ENCODE data around the gene RBSN.

The RBSN gene

GRCh38 chr3:15092686-15093085, 6.3 kb downstream of the RBSN start:
- Histone ChIP-seq H3K36me3 (ENCODE audit: control insufficient read depth in 4 of 4, insufficient read depth in 4 of 4, low read length in 3 of 4) (peaks cover 11 to 57% (median 40%) of the 10 kb centered on the region in 4 experiments), H3K27ac (ENCODE audit: insufficient read depth in 1 of 2, low read depth in 1 of 2, low read length in 2 of 2, poor library complexity in 1 of 2, severe bottlenecking in 2 of 2) (no peak overlapping the region), H3K27me3 (replicated peaks in 2 of 5; ENCODE audit: control insufficient read depth in 4 of 5, insufficient read depth in 5 of 5, low read length in 4 of 5) (no peaks in the 10 kb centered on the region), H3K4me1 (ENCODE audit: control extremely low read depth in 1 of 4, control insufficient read depth in 4 of 4, insufficient read depth in 4 of 4, low read length in 3 of 4) (peaks cover 7 to 16% (median 9%) of the 10 kb centered on the region in 4 experiments), H3K4me3 (ENCODE audit: control insufficient read depth in 1 of 7, extremely low read depth in 1 of 7, insufficient read depth in 4 of 7, low read depth in 2 of 7, low read length in 6 of 7) (no peak overlapping the region), H3K9me3 (ENCODE audit: control extremely low read depth in 1 of 5, control insufficient read depth in 4 of 5, insufficient read depth in 2 of 5, low read depth in 1 of 5, low read length in 4 of 5) (no peaks in the 10 kb centered on the region)
- WGBS (ENCODE audit: insufficient coverage): 94% methylated on average over 1 of the region's 1 CpG
- ChIA-PET POLR2A (no interaction called here), CTCF (interaction anchor here (1.0 kb wide), 1 partner anchor 8 kb away, joined by 3 read pairs; no protein-coding TSS in a partner anchor)
- no peak for DNase-seq

GRCh38 chr3:15091575-15091974, 7.4 kb downstream of the RBSN start:
- Histone ChIP-seq H3K4me1 (ENCODE audit: control extremely low read depth in 1 of 4, control insufficient read depth in 4 of 4, insufficient read depth in 4 of 4, low read length in 3 of 4) (peaks cover 2 to 6% (median 3%) of the 10 kb centered on the region in 4 experiments), H3K4me3 (ENCODE audit: control insufficient read depth in 1 of 7, extremely low read depth in 1 of 7, insufficient read depth in 4 of 7, low read depth in 2 of 7, low read length in 6 of 7) (no peak overlapping the region), H3K9me3 (ENCODE audit: control extremely low read depth in 1 of 5, control insufficient read depth in 4 of 5, insufficient read depth in 2 of 5, low read depth in 1 of 5, low read length in 4 of 5) (no peaks in the 10 kb centered on the region), H3K27ac (ENCODE audit: insufficient read depth in 1 of 2, low read depth in 1 of 2, low read length in 2 of 2, poor library complexity in 1 of 2, severe bottlenecking in 2 of 2) (no peak overlapping the region), H3K27me3 (replicated peaks in 2 of 5; ENCODE audit: control insufficient read depth in 4 of 5, insufficient read depth in 5 of 5, low read length in 4 of 5) (no peaks in the 10 kb centered on the region), H3K36me3 (ENCODE audit: control insufficient read depth in 4 of 4, insufficient read depth in 4 of 4, low read length in 3 of 4) (peaks cover 11 to 65% (median 40%) of the 10 kb centered on the region in 4 experiments)
- CTCF ChIA-PET: no interaction called here
- 94% methylated on average over 5 of the region's 5 CpGs for WGBS (ENCODE audit: insufficient coverage)
- DNase-seq: no peak
- POLR2A ChIA-PET: no interaction called here

GRCh38 chr3:15089201-15089600, 9.7 kb downstream of the RBSN start:
- WGBS (ENCODE audit: insufficient coverage): no CpG with 5 or more reads among the region's 1 CpG
- Histone ChIP-seq H3K4me1 (ENCODE audit: control extremely low read depth in 1 of 4, control insufficient read depth in 4 of 4, insufficient read depth in 4 of 4, low read length in 3 of 4) (no peaks in the 10 kb centered on the region), H3K27me3 (replicated peaks in 2 of 5; ENCODE audit: control insufficient read depth in 4 of 5, insufficient read depth in 5 of 5, low read length in 4 of 5) (no peaks in the 10 kb centered on the region), H3K4me3 (ENCODE audit: control insufficient read depth in 1 of 7, extremely low read depth in 1 of 7, insufficient read depth in 4 of 7, low read depth in 2 of 7, low read length in 6 of 7) (no peak overlapping the region), H3K36me3 (ENCODE audit: control insufficient read depth in 4 of 4, insufficient read depth in 4 of 4, low read length in 3 of 4) (peaks cover 9 to 66% (median 40%) of the 10 kb centered on the region in 4 experiments), H3K9me3 (ENCODE audit: control extremely low read depth in 1 of 5, control insufficient read depth in 4 of 5, insufficient read depth in 2 of 5, low read depth in 1 of 5, low read length in 4 of 5) (no peaks in the 10 kb centered on the region), H3K27ac (ENCODE audit: insufficient read depth in 1 of 2, low read depth in 1 of 2, low read length in 2 of 2, poor library complexity in 1 of 2, severe bottlenecking in 2 of 2) (no peak overlapping the region)
- CTCF ChIA-PET: interaction anchor here (0.7 kb wide), 2 partner anchors 10 to 1895 kb away, joined by 3 to 5 read pairs; no protein-coding TSS in a partner anchor
- POLR2A ChIA-PET: no interaction called here
- DNase-seq: no peak

GRCh38 chr3:15086699-15087098, 12.2 kb downstream of the RBSN start:
- CTCF ChIA-PET: interaction anchor here (0.7 kb wide), 1 partner anchor 20 kb away, joined by 3 read pairs; no protein-coding TSS in a partner anchor
- peaks cover 16 to 78% (median 53%) of the 10 kb centered on the region in 4 experiments for H3K36me3 ChIP-seq (ENCODE audit: control insufficient read depth in 4 of 4, insufficient read depth in 4 of 4, low read length in 3 of 4)

GRCh38 chr3:15086263-15086662, 12.7 kb downstream of the RBSN start:
- ChIA-PET CTCF (no interaction called here), POLR2A (interaction anchor here (0.9 kb wide), 1 partner anchor 435 kb away, joined by 6 read pairs; the partner anchor contains the start of gene CCDC174)
- H3K36me3 ChIP-seq (ENCODE audit: control insufficient read depth in 4 of 4, insufficient read depth in 4 of 4, low read length in 3 of 4): peaks cover 21 to 78% (median 56%) of the 10 kb centered on the region in 4 experiments

More at GRCh38 chr3:15086699-15087098, 12.2 kb downstream of the RBSN start:
- 86% methylated on average over 1 of the region's 2 CpGs for WGBS (ENCODE audit: insufficient coverage)
- Histone ChIP-seq H3K4me3 (ENCODE audit: control insufficient read depth in 1 of 7, extremely low read depth in 1 of 7, insufficient read depth in 4 of 7, low read depth in 2 of 7, low read length in 6 of 7) (no peak overlapping the region), H3K4me1 (ENCODE audit: control extremely low read depth in 1 of 4, control insufficient read depth in 4 of 4, insufficient read depth in 4 of 4, low read length in 3 of 4) (no peaks in the 10 kb centered on the region), H3K27ac (ENCODE audit: insufficient read depth in 1 of 2, low read depth in 1 of 2, low read length in 2 of 2, poor library complexity in 1 of 2, severe bottlenecking in 2 of 2) (no peak overlapping the region), H3K27me3 (replicated peaks in 2 of 5; ENCODE audit: control insufficient read depth in 4 of 5, insufficient read depth in 5 of 5, low read length in 4 of 5) (no peaks in the 10 kb centered on the region), H3K9me3 (ENCODE audit: control extremely low read depth in 1 of 5, control insufficient read depth in 4 of 5, insufficient read depth in 2 of 5, low read depth in 1 of 5, low read length in 4 of 5) (no peaks in the 10 kb centered on the region)
- POLR2A ChIA-PET: interaction anchor here (0.9 kb wide), 1 partner anchor 436 kb away, joined by 6 read pairs; the partner anchor contains the start of gene CCDC174
- no peak for DNase-seq

GRCh38 chr3:15083252-15083651, 15.7 kb downstream of the RBSN start:
- Histone ChIP-seq H3K9me3 (ENCODE audit: control extremely low read depth in 1 of 5, control insufficient read depth in 4 of 5, insufficient read depth in 2 of 5, low read depth in 1 of 5, low read length in 4 of 5) (no peaks in the 10 kb centered on the region), H3K27ac (ENCODE audit: insufficient read depth in 1 of 2, low read depth in 1 of 2, low read length in 2 of 2, poor library complexity in 1 of 2, severe bottlenecking in 2 of 2) (no peak overlapping the region), H3K27me3 (replicated peaks in 2 of 5; ENCODE audit: control insufficient read depth in 4 of 5, insufficient read depth in 5 of 5, low read length in 4 of 5) (no peaks in the 10 kb centered on the region), H3K4me3 (ENCODE audit: control insufficient read depth in 1 of 7, extremely low read depth in 1 of 7, insufficient read depth in 4 of 7, low read depth in 2 of 7, low read length in 6 of 7) (no peak overlapping the region), H3K36me3 (ENCODE audit: control insufficient read depth in 4 of 4, insufficient read depth in 4 of 4, low read length in 3 of 4) (peaks cover 31 to 83% (median 59%) of the 10 kb centered on the region in 4 experiments), H3K4me1 (ENCODE audit: control extremely low read depth in 1 of 4, control insufficient read depth in 4 of 4, insufficient read depth in 4 of 4, low read length in 3 of 4) (no peaks in the 10 kb centered on the region)
- POLR2A ChIA-PET: no interaction called here
- 100% methylated on average over 1 of the region's 1 CpG for WGBS (ENCODE audit: insufficient coverage)
- DNase-seq: no peak
- CTCF ChIA-PET: interaction anchor here (0.6 to 1.9 kb wide), 2 partner anchors 10 to 15 kb away, joined by 3 to 4 read pairs; no protein-coding TSS in a partner anchor

More at GRCh38 chr3:15086263-15086662, 12.7 kb downstream of the RBSN start:
- Histone ChIP-seq H3K4me3 (ENCODE audit: control insufficient read depth in 1 of 7, extremely low read depth in 1 of 7, insufficient read depth in 4 of 7, low read depth in 2 of 7, low read length in 6 of 7) (no peak overlapping the region), H3K27me3 (replicated peaks in 2 of 5; ENCODE audit: control insufficient read depth in 4 of 5, insufficient read depth in 5 of 5, low read length in 4 of 5) (no peaks in the 10 kb centered on the region), H3K27ac (ENCODE audit: insufficient read depth in 1 of 2, low read depth in 1 of 2, low read length in 2 of 2, poor library complexity in 1 of 2, severe bottlenecking in 2 of 2) (no peak overlapping the region), H3K4me1 (ENCODE audit: control extremely low read depth in 1 of 4, control insufficient read depth in 4 of 4, insufficient read depth in 4 of 4, low read length in 3 of 4) (no peaks in the 10 kb centered on the region), H3K9me3 (ENCODE audit: control extremely low read depth in 1 of 5, control insufficient read depth in 4 of 5, insufficient read depth in 2 of 5, low read depth in 1 of 5, low read length in 4 of 5) (no peaks in the 10 kb centered on the region)
- no CpG with 5 or more reads among the region's 2 CpGs for WGBS (ENCODE audit: insufficient coverage)
- no peak for DNase-seq

- ChIA-PET POLR2A (no interaction called here), CTCF (interaction anchor here (0.7 to 2.0 kb wide), 3 partner anchors 9 to 120 kb away, joined by 3 to 5 read pairs (median 4); partner anchors contain the start of gene MRPS25)
- Histone ChIP-seq H3K4me1 (ENCODE audit: control extremely low read depth in 1 of 4, control insufficient read depth in 4 of 4, insufficient read depth in 4 of 4, low read length in 3 of 4) (no peaks in the 10 kb centered on the region), H3K36me3 (ENCODE audit: control insufficient read depth in 4 of 4, insufficient read depth in 4 of 4, low read length in 3 of 4) (peaks cover 41 to 90% (median 69%) of the 10 kb centered on the region in 4 experiments), H3K4me3 (ENCODE audit: control insufficient read depth in 1 of 7, extremely low read depth in 1 of 7, insufficient read depth in 4 of 7, low read depth in 2 of 7, low read length in 6 of 7) (no peak overlapping the region), H3K27me3 (replicated peaks in 2 of 5; ENCODE audit: control insufficient read depth in 4 of 5, insufficient read depth in 5 of 5, low read length in 4 of 5) (no peaks in the 10 kb centered on the region), H3K9me3 (ENCODE audit: control extremely low read depth in 1 of 5, control insufficient read depth in 4 of 5, insufficient read depth in 2 of 5, low read depth in 1 of 5, low read length in 4 of 5) (no peaks in the 10 kb centered on the region), H3K27ac (ENCODE audit: insufficient read depth in 1 of 2, low read depth in 1 of 2, low read length in 2 of 2, poor library complexity in 1 of 2, severe bottlenecking in 2 of 2) (no peak overlapping the region)
- DNase-seq: no peak
- 100% methylated on average over 11 of the region's 13 CpGs for WGBS (ENCODE audit: insufficient coverage)
Measured at GRCh38 chr3:15081960-15082664, 16.8 kb downstream of the RBSN start.
